ENCODE measurements around the gene GBA2.

- TF ChIP-seq CTCF (conservative IDR thresholded peaks at IDR 0.05 in 1 of 2, IDR thresholded peaks at IDR 0.05 in 1 of 2; ENCODE audit: extremely low read depth in 1 of 2, insufficient read depth in 1 of 2, low read depth in 1 of 2, low read length in 2 of 2) (no peak), EZH2 (IDR thresholded peaks at IDR 0.05; ENCODE audit: borderline replicate concordance, low read length) (no peak)
These were observed 53.1 kb downstream of the GBA2 start for GRCh38 chr9:35695943-35696401.

Measured in mammary epithelial cell (primary cell).